Activated CD8-positive, alpha-beta T cell treated with anti-CD3 and anti-CD28 coated beads for 36 hours (primary cell): ENCODE measurements around the gene GPC6. TPM values are rescaled to one million over a fixed set of nuclear protein-coding genes. Genes with fewer than 3 reads are reported as not detected.

Experiments used
- ATAC-seq: fragments of 200-7000 bp; cut with Tn5 transposase; one replicate; pipeline ENCODE4 v1.10.0; 2021; ENCODE audit warnings: mild to moderate bottlenecking, moderate library complexity
- CTCF ChIA-PET: fragments of 350-600 bp; sonication (Branson Sonifier 250); formaldehyde crosslinking; loops from one replicate; lab custom pipeline; 2021; ENCODE audit warnings: antibody characterized with exemption; lab: Charles Lee
- POLR2A ChIA-PET: fragments of 350-600 bp; sonication (Branson Sonifier 250); formaldehyde crosslinking; loops from one replicate; lab custom pipeline; 2021; ENCODE audit warnings: antibody characterized with exemption; lab: Charles Lee
- DNase-seq: peaks from one replicate; pipeline ENCODE4 v3.0.0-alpha.2; 2020
- H3K27ac Mint-ChIP-seq: one replicate; pipeline ENCODE4 v1.8.0; 2021; ENCODE audit warnings: mild to moderate bottlenecking, mixed read lengths
- H3K27me3 Mint-ChIP-seq: one replicate; pipeline ENCODE4 v1.8.0; 2021; ENCODE audit warnings: mixed read lengths
- H3K36me3 Mint-ChIP-seq: one replicate; pipeline ENCODE4 v1.8.0; 2021; ENCODE audit warnings: low read depth, mixed read lengths
- H3K4me1 Mint-ChIP-seq: one replicate; pipeline ENCODE4 v1.8.0; 2021; ENCODE audit warnings: low read depth, mixed read lengths
- H3K4me3 Mint-ChIP-seq: one replicate; pipeline ENCODE4 v1.8.0; 2021; ENCODE audit warnings: mild to moderate bottlenecking, moderate library complexity, mixed read lengths
- H3K9me3 Mint-ChIP-seq: one replicate; pipeline ENCODE4 v1.8.0; 2021; ENCODE audit warnings: mixed read lengths
- intact Hi-C: fragments of 100-400 bp; cut with micrococcal nuclease; formaldehyde crosslinking; loops from one replicate; pipeline ENCODE4 v1.10.0; 2022
- total RNA-seq, 2 experiments: library from RNA; stranded (reverse); gene quantifications; one replicate each; pipeline ENCODE4 v1.2.3, GENCODE V29; 2021
- TF ChIP-seq, protein P1 (sequence below): fragments of 200-600 bp; IDR thresholded peaks from one replicate; pipeline ENCODE4 v1.8.0; 2022; ENCODE audit warnings: antibody characterized with exemption, mild to moderate bottlenecking

GPC6 gene
- total RNA-seq, 2 experiments from 2014 or later: not detected

DNA sequence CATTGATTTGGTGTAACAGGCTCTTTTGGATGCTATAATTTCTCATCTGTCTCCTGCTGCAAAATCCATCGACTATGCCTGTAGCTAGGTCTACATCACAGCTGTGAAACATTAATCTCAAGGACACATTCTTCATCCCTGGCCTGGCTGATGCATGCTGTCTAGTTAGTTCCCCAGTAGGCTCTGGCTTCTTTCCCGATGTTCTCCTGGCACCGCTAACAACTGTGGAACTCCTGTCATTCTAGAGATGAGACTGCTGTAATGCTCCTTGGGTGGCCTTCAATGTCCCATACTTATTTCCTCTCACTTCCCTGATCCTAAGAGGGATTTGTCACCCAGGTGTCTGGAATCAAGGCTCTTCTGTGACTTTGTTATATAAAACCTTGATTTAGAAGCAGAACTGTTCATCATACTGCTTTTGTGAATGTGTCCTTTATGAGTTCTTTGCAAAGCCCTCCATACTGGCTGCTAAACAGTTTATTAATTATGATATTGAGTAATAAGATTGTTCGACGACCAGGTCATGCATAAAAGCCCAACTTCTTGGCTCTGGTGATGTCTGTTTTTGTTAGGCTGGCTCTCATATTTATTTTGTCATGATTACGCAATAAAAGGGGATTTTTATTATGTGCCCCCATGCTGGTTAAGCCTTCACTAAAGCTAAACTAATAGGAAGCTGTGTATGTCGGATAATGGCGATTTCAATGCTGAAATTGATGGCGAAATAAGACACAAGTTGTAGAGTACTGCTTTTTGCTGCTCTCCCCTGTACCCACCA, 1025.4 kb downstream of the GPC6 start:
- peaks cover 5% of the 10 kb centered on the region for H3K9me3 Mint-ChIP-seq
- CTCF ChIA-PET: no interaction called here
- H3K36me3 Mint-ChIP-seq: no peaks in the 10 kb centered on the region
- H3K4me3 Mint-ChIP-seq: no peak overlapping the region
- TF ChIP-seq, protein P1, sequence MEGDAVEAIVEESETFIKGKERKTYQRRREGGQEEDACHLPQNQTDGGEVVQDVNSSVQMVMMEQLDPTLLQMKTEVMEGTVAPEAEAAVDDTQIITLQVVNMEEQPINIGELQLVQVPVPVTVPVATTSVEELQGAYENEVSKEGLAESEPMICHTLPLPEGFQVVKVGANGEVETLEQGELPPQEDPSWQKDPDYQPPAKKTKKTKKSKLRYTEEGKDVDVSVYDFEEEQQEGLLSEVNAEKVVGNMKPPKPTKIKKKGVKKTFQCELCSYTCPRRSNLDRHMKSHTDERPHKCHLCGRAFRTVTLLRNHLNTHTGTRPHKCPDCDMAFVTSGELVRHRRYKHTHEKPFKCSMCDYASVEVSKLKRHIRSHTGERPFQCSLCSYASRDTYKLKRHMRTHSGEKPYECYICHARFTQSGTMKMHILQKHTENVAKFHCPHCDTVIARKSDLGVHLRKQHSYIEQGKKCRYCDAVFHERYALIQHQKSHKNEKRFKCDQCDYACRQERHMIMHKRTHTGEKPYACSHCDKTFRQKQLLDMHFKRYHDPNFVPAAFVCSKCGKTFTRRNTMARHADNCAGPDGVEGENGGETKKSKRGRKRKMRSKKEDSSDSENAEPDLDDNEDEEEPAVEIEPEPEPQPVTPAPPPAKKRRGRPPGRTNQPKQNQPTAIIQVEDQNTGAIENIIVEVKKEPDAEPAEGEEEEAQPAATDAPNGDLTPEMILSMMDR: no peak
- DNase-seq: no peak
- POLR2A ChIA-PET: no interaction called here
- H3K27me3 Mint-ChIP-seq: peaks cover 2% of the 10 kb centered on the region
- intact Hi-C loops: no loop called here
- no peak overlapping the region for H3K27ac Mint-ChIP-seq
- ATAC-seq: no peak
- peaks cover 13% of the 10 kb centered on the region for H3K4me1 Mint-ChIP-seq

- DNase-seq: no peak
- TF ChIP-seq, protein P1: no peak
- intact Hi-C loops: no loop called here
- POLR2A ChIA-PET: no interaction called here
- H3K27ac Mint-ChIP-seq: no peak overlapping the region
- H3K9me3 Mint-ChIP-seq: no peaks in the 10 kb centered on the region
- CTCF ChIA-PET: no interaction called here
- no peaks in the 10 kb centered on the region for H3K36me3 Mint-ChIP-seq
- H3K4me1 Mint-ChIP-seq: peaks cover 4% of the 10 kb centered on the region
- no peak for ATAC-seq
- no peak overlapping the region for H3K4me3 Mint-ChIP-seq
- H3K27me3 Mint-ChIP-seq: no peaks in the 10 kb centered on the region
Measured at GRCh38 chr13:94254737-94255136, 1028.1 kb downstream of the GPC6 start.

DNA sequence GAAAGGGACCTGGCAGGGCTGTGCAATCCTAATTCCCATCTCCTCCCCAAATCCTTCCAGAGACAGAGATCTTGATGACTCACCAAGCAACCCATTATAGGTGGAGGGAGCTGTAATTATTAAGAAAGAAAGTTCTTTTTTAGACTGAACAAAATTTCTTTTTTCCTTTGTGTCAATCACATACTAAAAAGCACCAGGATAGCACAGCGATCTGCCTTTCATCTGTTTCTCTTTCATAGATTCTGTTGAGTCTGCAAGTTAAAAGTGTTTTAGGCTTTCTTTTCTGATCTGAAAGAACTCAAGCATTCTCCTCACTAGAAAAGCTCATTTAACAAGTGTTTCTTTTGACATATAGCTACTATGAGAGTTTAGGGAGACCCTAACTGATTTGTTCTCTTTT, 1030.1 kb downstream of the GPC6 start:
- DNase-seq: no peak
- Mint-ChIP-seq H3K36me3 (no peaks in the 10 kb centered on the region), H3K4me3 (no peak overlapping the region), H3K27me3 (no peaks in the 10 kb centered on the region), H3K9me3 (no peaks in the 10 kb centered on the region), H3K27ac (no peak overlapping the region), H3K4me1 (peaks cover 4% of the 10 kb centered on the region)
- ATAC-seq: no peak
- intact Hi-C loops: no loop called here
- TF ChIP-seq, protein P1: no peak
- ChIA-PET POLR2A (no interaction called here), CTCF (interaction anchor here (1.0 kb wide), 1 partner anchor 105 kb away, joined by 3 read pairs; no protein-coding TSS in a partner anchor)

DNA sequence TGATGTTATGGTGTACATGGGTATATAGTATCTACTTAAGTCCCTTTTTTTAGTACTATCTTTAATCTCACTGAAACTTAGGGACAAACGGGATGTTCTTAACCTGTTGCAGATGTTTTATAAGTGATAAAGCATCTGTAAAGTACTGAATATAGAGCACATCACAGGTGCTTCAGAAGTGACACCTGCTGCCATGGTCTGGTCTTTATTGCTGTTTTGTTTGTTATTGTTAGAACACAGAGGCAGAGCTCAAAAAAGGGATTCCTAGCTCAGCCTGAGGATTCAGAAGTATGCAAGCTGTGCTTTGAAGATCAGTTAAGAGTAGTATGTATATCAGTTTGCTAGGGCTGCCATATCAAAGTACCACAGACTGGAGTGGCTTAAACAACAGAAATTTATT, 1033.4 kb downstream of the GPC6 start:
- Mint-ChIP-seq H3K9me3 (no peaks in the 10 kb centered on the region), H3K4me1 (peaks cover 4% of the 10 kb centered on the region), H3K36me3 (no peaks in the 10 kb centered on the region), H3K4me3 (no peak overlapping the region), H3K27me3 (no peaks in the 10 kb centered on the region), H3K27ac (no peak overlapping the region)
- intact Hi-C loops: no loop called here
- POLR2A ChIA-PET: no interaction called here
- DNase-seq (no peak), ATAC-seq (no peak)
- TF ChIP-seq, protein P1: no peak
- CTCF ChIA-PET: no interaction called here

GRCh38 chr13:94261163-94261562, 1034.6 kb downstream of the GPC6 start:
- Mint-ChIP-seq H3K4me1 (peaks cover 4% of the 10 kb centered on the region), H3K27ac (no peak overlapping the region), H3K36me3 (no peaks in the 10 kb centered on the region), H3K4me3 (no peak overlapping the region), H3K9me3 (no peaks in the 10 kb centered on the region), H3K27me3 (no peaks in the 10 kb centered on the region)
- DNase-seq (no peak), ATAC-seq (no peak)
- ChIA-PET CTCF (no interaction called here), POLR2A (no interaction called here)
- intact Hi-C loops: no loop called here
- TF ChIP-seq, protein P1: no peak
